GM21360 (cell line): Measurements from ENCODE around the gene WBP1L.
"Not testable (repeated sequence)": the region's sequence is repeated elsewhere in the genome, so short reads cannot be mapped to it uniquely, and the experiment has no call there.

Experiments
- ATAC-seq: cut with Tn5 transposase; IDR thresholded peaks from one replicate; pipeline ENCODE4 v1.9.1; 2021; ENCODE audit warnings: mild to moderate bottlenecking, moderate library complexity; ENCODE audit not compliant: unreplicated experiment

Gene WBP1L

GRCh38 chr10:102802920-102803534, 59.3 kb downstream of the WBP1L start:
- peak; percentile 52 for ATAC-seq

- no peak for ATAC-seq
Observed at GRCh38 chr10:102804382-102805055, 60.8 kb downstream of the WBP1L start.

- no peak for ATAC-seq
Observed at GRCh38 chr10:102808380-102808779, 64.6 kb downstream of the WBP1L start.

- no peak for ATAC-seq
Observed at GRCh38 chr10:102811346-102811745, 67.6 kb downstream of the WBP1L start.

- no peak for ATAC-seq
Observed at GRCh38 chr10:102812231-102812876, 68.6 kb downstream of the WBP1L start.

- no peak for ATAC-seq
Observed at GRCh38 chr10:102813017-102813541, 69.3 kb downstream of the WBP1L start.

- no peak for ATAC-seq
Observed at GRCh38 chr10:102813734-102814452, 70.1 kb downstream of the WBP1L start.

- ATAC-seq = no peak
Observed at GRCh38 chr10:102814453-102814871, 70.7 kb downstream of the WBP1L start.

GRCh38 chr10:102814873-102815661, 71.3 kb downstream of the WBP1L start:
- no peak for ATAC-seq

GRCh38 chr10:102815790-102816549, 72.2 kb downstream of the WBP1L start:
- no peak for ATAC-seq

GRCh38 chr10:102817175-102817574, 73.4 kb downstream of the WBP1L start:
- ATAC-seq = no peak

- no peak for ATAC-seq
Observed at GRCh38 chr10:102819054-102819453, 75.3 kb downstream of the WBP1L start.

GRCh38 chr10:102820008-102820407, 76.3 kb downstream of the WBP1L start:
- ATAC-seq = not testable (repeated sequence)

- no peak for ATAC-seq
Observed at GRCh38 chr10:102822222-102822621, 78.5 kb downstream of the WBP1L start.

GRCh38 chr10:102824664-102825063, 80.9 kb downstream of the WBP1L start:
- ATAC-seq = no peak

GRCh38 chr10:102826148-102826796, 82.5 kb downstream of the WBP1L start:
- no peak for ATAC-seq

GRCh38 chr10:102827597-102827975, 83.8 kb downstream of the WBP1L start:
- no peak for ATAC-seq

GRCh38 chr10:102831322-102832071, 87.7 kb downstream of the WBP1L start:
- ATAC-seq = no peak

- no peak for ATAC-seq
Observed at GRCh38 chr10:102832248-102832647, 88.5 kb downstream of the WBP1L start.
